HG03066 (cell line): Measurements from ENCODE around the gene SFXN5.
"Not testable (repeated sequence)": the region's sequence is repeated elsewhere in the genome, so short reads cannot be mapped to it uniquely, and the experiment has no call there.

Source experiments
- ATAC-seq: cut with Tn5 transposase; IDR thresholded peaks from one replicate; pipeline ENCODE4 v1.9.1; 2021; ENCODE audit warnings: low read depth; ENCODE audit not compliant: unreplicated experiment

The SFXN5 gene, protein sequence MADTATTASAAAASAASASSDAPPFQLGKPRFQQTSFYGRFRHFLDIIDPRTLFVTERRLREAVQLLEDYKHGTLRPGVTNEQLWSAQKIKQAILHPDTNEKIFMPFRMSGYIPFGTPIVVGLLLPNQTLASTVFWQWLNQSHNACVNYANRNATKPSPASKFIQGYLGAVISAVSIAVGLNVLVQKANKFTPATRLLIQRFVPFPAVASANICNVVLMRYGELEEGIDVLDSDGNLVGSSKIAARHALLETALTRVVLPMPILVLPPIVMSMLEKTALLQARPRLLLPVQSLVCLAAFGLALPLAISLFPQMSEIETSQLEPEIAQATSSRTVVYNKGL

DNA sequence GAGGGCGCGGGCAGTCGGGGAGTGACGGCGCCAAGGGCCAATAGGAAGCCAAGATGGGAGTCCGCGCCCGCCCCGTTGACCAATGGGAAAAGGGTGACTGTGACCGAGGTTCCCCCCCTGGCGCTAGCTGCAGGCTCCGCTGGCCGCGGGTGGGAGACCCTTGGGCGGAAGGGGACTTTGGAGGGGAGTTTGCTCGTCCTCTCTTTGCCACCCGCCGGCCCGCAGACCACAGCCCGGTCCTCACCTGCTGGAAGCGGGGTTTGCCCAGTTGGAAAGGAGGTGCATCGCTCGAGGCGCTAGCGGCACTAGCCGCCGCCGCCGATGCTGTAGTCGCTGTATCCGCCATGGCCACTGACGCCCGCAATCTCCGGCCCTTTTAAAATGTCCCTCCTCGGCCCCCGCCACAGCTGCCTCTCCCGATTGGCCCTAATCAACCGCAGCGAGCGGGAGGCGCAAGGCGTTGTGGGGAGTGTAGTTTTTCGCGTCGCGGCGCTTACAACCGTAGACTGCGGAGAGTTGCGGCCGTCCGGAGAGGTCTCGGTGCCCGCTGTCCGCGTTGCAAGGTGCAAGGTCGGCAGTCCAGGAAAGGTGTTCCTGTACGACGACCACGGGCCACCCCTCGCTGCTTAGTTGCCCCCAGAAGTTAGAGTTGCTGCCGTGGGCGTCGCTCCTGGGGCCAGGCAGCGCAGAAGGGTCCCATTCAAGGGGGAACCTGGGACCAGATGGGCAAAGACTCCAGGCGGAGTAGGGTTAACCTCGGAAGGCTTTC lies at the start of gene SFXN5:
SFXN5 (minus strand) TSS at position 353 of the 769 bp plus-strand sequence; CDS start at position 346, 7 bp downstream.
- peak; percentile 88 for ATAC-seq

DNA sequence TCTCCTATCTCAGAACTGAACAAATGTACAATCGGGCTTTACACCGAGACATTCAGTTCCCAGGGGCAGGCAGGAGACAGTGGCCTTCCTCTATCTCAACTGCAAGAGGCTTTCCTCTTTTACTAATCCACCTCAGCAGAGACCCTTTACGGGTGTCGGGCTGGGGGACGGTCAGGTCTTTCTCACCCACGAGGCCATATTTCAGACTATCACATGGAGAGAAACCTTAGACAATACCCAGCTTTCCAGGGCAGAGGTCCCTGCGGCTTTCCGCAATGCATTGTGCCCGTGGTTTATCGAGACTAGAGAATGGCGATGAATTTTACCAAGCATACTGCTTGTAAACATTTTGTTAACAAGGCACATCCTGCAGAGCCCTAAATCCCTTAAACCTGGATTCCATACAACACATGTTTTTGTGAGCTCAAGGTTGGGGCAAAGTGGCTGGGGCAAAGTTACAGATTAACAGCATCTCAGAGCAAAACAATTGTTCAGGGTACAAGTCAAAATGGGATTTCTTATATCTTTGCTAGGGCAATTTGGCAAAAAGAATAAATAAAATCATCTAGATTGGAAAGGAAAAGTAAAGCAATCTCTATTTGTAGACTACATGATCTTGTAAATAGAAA lies 48.2 kb upstream of the SFXN5 start:
- not testable (repeated sequence) for ATAC-seq

DNA sequence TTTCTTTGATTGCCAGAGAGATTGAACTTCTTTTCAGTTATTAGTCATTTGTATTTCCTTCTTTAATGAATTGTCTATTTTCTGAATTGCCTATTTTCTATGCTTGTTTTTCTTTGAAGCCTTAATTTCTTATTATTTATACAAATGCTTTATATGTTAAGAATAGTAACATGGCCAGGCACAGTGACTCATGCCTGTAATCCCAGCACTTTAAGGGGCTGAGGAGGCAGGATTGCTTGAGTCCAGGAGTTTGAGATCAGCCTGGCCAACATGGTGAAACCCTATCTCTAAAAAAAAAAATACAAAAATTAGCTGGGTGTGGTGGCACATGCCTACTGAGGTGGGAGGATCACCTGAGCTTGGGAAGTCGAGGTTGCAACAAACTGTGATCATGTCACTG lies 45.9 kb upstream of the SFXN5 start:
- ATAC-seq, result no peak

DNA sequence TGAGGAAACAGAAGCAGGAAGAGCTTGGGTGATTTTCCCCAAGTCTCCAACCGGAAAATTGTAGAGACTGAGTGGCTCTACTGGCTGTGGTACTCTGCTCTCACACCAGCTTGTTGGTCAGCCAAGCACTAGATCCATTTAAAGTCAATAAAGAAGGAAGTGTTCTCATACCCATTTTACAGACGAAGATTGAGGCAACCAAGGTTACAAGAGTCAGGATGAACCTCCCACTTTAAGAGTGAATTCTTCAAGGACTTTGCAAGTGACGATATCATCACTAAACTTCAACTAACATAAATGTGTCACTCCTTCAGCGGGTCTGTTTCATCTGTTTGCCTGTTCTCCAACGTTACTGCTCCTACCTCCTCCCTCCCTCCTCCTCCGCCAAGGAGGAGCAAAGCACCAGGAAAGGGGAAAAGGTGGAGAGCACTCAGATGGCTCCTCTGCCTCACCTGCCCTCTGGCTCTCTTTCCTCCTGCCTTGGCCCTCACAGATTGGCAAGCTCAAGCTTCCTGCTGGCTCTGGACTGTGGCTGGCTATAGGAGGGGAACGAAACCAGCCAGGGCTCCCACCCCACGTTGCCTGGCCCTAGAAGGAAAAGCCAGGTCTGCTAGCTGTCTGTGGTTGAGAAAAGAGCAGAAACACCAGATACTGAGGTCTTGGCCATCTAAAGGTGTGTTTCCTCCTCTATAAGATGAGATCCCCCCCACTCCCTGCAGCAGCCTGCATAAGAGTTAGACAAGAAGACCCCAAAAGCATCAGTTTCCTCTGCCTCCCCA lies 44.9 kb upstream of the SFXN5 start:
- no peak for ATAC-seq

DNA sequence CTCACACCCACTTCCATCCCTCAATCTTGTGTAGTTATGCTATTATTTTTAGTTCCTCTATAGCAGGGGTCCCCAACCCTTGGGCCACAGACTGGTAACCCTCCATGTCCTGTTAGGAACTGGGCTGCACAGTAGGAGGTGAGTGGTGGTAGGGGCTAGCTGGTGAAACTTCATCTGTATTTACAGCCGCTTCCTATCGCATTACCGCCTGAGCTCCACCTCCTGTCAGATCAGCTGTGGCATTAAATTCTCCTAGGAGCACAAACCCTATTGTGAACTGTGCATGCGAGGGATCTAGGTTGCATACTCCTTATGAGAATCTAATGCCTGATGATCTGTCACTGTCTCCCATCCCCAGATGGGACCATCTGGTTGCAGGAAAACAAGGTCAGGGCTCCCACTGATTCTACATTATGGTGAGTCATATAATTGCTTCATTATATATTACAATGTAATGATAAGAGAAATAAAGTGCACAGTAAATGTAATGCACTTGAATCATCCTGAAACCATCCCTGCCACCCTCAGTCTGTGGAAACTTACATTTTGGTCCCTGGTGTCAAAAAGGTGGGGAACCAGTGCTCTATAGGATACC lies 42.9 kb upstream of the SFXN5 start:
- ATAC-seq, result no peak

DNA sequence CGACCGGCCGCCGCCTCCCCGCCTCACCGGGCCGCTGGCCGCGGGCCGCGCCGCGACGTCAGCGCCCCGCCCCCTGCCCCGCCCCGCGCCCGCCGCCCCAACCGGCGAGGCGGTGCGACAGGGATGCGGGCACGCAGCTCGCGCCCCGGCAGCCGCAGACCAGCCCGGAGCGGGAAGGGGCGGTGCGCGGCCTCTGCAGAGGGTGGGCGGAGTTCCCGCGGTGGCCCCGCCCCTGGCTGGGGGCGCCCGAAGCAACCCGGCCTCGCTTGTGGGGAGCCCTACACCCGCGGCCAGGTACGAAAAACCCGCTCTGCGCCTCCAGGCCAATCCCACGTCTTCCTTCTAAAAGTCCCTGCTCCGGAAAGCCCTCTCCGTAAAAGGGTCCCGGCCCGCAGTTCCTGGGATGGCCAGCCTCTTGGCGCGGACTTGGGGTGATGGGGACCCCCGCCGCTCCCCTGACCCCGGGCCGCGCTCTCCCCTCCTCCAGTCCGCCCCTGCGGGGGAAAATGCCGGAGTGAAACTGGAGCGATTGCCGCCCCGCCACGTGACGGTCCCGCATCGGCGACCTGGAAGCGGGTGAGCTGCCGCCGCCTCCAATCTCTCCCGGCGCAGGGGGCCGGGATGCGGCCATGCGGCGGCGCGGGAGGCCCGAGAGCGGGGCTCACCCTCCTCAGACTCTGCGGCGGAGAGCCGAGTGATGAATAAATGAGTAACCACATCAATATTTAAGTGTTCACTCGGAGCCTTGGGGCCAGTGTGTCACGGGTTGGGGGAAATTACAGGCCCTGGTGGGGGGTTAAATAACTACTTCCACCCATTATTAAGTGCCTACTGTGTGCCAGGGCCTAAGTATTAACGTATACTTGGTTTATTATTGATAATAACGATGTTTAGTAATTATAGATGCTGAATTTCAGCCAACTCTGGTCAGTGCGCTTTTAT lies 41.7 kb upstream of the SFXN5 start, which contains the start of gene RAB11FIP5:
RAB11FIP5 (minus strand) TSS at position 36 of the 942 bp plus-strand sequence. CDS start 171 bp downstream, outside the sequence.
- ATAC-seq, result peak; percentile 67

DNA sequence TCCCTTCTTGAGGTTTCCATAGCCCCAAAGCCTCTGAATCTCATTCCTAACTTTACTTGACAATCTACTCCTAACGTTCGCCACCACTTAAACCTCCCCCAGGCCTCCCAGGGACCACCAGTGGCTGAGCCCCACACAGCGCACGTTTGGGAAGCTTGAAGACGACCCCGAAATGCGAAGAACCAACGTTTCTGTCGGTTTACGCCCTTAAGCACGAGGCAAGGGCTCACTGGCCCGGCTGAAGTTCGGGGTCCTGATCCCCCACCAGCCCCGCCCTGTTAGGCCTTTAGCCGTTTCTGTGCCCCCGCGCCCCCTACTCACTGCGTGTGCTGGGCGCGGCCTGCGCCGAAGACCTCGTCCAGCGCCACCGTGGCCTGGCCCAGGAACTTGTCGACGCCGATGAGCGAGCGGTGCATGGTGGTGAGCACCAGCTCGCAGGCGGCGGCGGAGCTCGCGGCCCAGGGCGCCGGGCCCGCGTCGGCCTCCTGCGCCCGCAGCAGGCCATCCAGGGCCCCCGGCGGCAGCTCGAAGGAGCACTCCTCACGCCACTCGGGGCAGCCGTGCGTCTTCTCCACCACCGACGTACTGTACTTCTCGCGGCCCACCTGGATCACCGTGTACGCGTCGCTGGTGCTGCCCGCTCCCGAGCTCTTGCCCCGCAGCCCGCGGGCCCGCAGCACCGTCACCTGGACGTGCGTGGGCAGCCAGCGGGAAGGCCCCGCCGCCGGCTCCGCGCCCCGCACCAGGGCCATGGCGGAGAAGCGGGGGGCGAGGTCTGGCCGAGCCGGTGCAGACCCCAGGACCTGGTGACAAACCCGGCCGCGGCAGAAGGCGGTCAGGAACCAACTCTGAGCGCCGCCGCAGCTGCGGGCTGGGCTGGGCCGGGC lies 40.8 kb upstream of the SFXN5 start:
- no peak for ATAC-seq

DNA sequence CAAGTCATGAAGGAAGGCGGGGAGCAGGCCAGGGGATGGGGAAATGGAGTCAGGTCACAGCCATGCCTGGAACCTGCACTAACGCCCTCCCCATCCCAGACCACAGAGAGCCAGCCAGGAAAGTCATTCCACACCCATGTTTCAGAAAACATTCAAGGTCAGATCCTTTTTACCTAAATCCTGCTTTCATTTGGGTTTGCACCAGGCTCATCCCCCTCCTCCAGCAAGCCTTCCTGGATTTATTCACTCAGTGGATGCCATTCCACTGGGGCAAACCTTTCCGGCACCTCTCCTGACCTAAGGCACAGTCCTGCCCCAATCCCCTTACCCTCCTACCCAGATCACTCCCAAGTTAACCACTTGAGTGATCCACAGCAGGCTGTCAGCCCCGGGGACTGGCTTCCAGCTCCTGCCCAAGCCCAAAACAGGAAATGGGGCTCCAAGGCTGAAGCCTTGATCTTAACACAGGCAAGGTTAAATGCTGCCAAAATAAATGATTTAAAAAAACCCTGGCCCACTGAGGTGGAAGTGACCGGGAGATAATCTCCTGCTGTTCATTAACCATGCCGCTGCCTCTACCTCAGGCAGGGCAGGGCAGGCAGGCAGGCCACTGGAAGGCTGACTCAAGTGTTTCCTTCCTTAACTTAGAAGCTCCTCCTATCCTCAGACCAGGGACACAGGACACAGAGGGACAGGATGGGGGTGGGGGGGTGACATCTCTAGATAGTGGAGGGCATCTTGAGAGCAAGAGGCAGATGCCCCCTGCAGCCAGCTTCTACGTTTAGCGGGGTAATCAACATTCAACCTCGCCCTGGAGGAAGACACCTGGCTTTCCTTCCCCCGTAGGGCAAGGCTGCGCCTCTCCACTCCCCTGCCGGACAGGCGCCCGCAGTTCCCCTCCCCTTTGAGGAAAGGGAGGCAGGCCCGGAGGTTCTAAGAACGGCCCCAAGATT lies 39.8 kb upstream of the SFXN5 start:
- no peak for ATAC-seq

DNA sequence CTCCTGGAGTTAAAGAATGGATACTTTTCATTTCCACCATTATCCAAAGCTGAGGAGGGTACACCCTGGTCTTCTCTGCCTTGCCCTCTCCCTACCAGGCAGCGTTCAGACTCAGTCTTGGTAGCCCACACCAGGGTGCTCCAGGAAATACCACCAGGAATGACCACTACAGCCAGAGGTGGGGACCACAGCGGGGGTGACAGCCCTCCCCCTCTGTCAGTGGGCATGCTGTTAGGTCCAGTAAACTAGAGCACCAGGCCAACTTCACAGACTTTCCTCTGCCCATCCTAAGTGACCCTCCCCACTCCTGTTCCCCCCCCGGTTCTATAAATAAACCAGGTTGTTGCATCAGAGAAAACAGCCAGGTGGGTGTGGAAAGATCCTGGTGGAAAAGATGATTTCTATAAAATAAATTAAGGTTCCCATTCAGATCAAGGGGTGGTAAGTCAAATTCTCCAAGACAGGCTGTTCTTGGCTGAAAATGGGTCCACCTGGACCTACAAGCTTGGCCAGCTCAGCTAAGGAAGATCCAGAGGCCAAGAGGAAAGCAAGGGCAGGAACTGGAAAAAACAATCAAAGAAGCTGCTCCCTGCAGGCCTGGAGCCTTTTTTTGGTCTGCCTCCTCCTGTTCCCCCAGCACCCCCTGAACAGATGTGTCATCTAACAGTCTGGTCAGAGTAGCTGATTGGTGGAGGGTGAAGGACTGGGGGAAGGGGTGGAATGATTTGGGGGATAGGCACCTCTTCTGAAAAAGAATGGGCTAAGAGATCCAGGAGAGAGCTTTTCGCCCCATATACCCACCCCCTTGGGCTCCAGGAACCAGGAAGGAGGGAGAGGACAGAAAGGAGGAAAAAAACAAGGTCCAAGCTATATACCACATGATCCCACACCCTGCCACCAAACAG lies 38.9 kb upstream of the SFXN5 start:
- ATAC-seq, result no peak

DNA sequence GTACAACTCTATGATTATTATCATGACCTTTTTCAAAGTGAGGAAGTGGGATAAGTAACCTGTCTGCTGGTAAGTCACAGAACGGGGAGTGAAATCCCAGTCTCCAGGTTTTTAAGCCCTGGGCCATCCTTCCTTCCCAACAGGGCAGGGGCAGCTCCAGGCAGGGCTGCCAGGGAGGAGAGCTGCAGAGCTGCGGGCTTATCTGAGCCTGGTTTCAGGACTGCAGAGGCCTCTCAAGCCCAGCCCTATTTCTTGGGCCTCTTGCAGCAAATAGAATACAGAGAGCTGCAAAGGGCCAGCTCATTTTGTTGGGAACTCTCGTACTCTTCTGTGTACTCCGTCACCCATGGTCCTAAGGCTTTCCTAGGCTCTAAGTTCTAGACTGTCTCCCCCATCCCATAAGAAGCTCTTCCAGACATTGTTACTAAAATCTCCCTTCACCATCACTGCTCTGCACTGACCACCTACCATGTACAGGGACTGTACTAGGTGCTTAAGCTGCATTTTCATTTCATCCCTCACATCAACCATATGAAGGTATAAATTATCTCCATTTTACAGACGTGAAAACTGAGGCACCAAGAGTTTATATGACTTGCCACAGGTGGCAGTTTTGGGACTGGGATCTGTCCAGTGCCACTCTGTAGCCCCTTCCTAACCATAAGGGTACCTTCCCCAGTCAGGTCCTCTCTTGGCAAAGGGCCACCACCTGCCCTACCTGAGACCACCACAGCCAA lies 38.1 kb upstream of the SFXN5 start:
- no peak for ATAC-seq

DNA sequence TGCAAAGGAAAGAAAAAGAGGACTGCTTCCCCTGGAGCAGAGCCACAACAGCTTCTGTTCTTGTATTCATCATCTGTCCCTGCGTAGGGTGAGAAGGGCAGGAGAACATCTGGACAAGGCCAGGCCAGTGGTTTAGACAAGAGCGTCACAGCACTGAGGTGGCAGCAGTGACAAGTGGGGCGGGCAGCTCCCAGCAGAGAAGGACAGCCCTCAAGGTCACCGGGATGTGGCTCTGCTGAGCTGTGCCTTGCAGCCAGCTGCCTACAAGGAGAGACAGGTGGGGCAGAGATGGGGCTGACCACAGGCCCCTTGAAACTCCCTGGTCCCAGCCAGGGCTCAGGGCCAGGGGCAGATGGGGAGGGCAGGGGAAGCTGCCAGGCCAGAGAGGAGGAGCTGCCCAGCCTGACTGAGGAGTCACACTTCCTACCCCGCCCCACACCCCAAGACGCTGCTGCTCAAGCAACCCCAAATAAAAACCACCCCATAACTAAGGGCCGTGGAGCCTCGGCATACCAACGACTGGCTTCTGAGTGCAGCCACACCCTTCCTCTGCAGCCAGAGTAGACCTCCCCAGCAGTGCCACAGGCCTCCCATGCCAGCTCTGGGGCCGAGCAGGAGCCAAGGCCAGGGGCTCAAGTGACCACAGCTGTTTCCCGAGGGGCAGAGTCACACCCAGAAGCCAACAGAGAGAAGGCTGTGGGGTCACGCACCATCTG lies 35.9 kb upstream of the SFXN5 start:
- ATAC-seq, result no peak

DNA sequence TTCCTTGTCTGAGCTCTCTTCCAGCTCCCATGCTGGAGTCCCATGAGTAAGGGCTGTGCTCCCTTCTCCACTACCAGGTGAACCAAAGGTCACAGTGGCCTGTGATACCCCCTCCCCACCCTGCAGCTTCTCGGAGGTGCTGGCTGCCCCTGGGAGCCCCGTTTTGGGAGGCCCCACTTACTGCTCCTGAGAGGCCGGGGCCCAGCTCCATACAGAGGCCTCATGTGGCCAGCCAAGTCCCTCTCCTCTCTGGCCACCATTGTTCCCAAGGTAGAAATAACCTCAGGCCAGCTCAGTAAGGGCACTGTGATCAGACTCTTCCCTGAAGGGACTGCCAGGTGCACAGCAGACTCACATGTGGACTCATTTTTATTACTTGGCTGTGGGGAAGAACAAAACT lies 35.3 kb upstream of the SFXN5 start:
- ATAC-seq, result no peak

DNA sequence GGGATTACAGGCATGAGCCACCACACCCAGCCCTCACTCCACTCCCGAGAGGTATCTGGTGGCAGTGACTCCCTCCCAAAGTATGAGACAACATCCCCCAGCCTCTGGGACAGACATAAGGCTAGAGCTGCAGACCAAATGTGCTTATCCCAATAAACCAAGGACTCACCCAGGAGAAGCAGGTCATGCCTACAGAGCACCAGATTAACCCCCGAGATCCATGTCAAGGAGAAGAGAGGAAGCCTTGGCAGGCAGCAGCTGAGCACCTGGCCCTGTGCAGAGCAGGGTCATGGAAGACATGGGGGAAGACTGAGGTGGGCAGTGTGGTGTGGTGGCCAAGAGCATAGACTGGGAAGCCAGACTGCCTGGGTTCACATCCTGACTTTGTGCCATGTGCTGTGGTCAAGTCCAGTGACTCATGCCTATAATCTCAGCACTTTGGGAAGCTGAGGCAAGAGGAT lies 34.0 kb upstream of the SFXN5 start:
- ATAC-seq, result no peak

DNA sequence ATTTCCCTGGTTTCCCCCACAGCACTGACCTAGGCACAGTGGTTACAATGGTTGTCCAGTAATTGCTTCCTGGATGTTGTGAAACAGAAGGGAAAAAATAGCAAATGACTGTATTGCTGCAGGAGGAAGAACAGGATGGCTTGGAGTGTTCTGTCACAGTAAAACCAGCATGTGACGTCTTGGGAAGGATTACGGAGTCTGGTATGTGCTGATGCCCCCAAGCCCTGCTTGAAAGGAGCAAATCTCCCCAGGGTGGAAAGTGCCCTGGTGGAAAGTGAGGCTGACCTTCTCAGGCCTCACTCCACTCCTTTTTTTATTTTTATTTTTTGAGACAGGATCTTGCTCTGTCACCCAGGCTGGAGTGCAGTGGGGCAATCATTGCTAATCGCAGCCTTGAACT lies 33.4 kb upstream of the SFXN5 start:
- no peak for ATAC-seq
